GM23338 (cell line): ENCODE results near the gene SLC5A5. TPM values are rescaled to one million over a fixed set of nuclear protein-coding genes. Genes with fewer than 3 reads are reported as not detected.

Source experiments
- ATAC-seq: fragments of 200-7000 bp; cut with Tn5 transposase; 3 replicates; pipeline ENCODE4 v1.9.1; 2020
- DNase-seq: peaks from one replicate; pipeline ENCODE4 v3.0.0-alpha.2; 2015; ENCODE audit warnings: low spot score
- H2AFZ ChIP-seq: fragments of 200-600 bp; sonication (generic); 2 replicates; pipeline ENCODE4 v1.8.0; 2016; ENCODE audit warnings: antibody characterized with exemption, mild to moderate bottlenecking, moderate library complexity
- H3F3A ChIP-seq: fragments of 200-600 bp; sonication (generic); replicated peaks from 2 replicates; pipeline ENCODE4 v1.8.0; 2017; ENCODE audit warnings: antibody characterized with exemption, mixed run types, low read depth
- H3K27ac ChIP-seq: fragments of 200-600 bp; sonication (generic); 2 replicates; pipeline ENCODE4 v1.6.1; 2016; ENCODE audit warnings: low read depth
- H3K27me3 ChIP-seq: fragments of 200-600 bp; sonication (generic); 2 replicates; pipeline ENCODE4 v1.8.0; 2016; ENCODE audit warnings: mild to moderate bottlenecking, mixed run types, moderate library complexity; ENCODE audit not compliant: insufficient read depth
- H3K36me3 ChIP-seq: fragments of 200-600 bp; sonication (generic); 2 replicates; pipeline ENCODE4 v1.8.0; 2016; ENCODE audit warnings: mild to moderate bottlenecking; ENCODE audit not compliant: insufficient read depth
- H3K4me1 ChIP-seq: fragments of 200-600 bp; sonication (generic); 2 replicates; pipeline ENCODE4 v1.8.0; 2016; ENCODE audit warnings: mild to moderate bottlenecking, moderate library complexity; ENCODE audit not compliant: insufficient read depth
- H3K4me2 ChIP-seq: fragments of 200-600 bp; sonication (generic); 2 replicates; pipeline ENCODE4 v1.7.1; 2017; ENCODE audit warnings: mixed run types
- H3K4me3 ChIP-seq: fragments of 200-600 bp; sonication (generic); 2 replicates; pipeline ENCODE4 v1.6.1; 2016; ENCODE audit warnings: mixed run types
- H3K79me2 ChIP-seq: fragments of 200-600 bp; sonication (generic); replicated peaks from 2 replicates; pipeline ENCODE4 v1.8.0; 2017; ENCODE audit warnings: mild to moderate bottlenecking; ENCODE audit not compliant: insufficient read depth
- H3K9me2 ChIP-seq: fragments of 200-600 bp; sonication (generic); 2 replicates; pipeline ENCODE4 v1.8.0; 2017; ENCODE audit not compliant: insufficient read depth
- H4K20me1 ChIP-seq: fragments of 200-600 bp; sonication (generic); replicated peaks from 2 replicates; pipeline ENCODE4 v1.8.0; 2017; ENCODE audit warnings: mild to moderate bottlenecking; ENCODE audit not compliant: insufficient read depth
- H3K27ac Mint-ChIP-seq: 2 replicates; pipeline ENCODE4 v1.8.0; 2020; ENCODE audit warnings: inconsistent platforms, mild to moderate bottlenecking, moderate library complexity, mixed read lengths
- H3K27me3 Mint-ChIP-seq: 3 replicates; pipeline ENCODE4 v1.8.0; 2022; ENCODE audit warnings: low read depth, mild to moderate bottlenecking, moderate library complexity, mixed read lengths, inconsistent platforms; ENCODE audit not compliant: insufficient read depth, poor library complexity
- H3K36me3 Mint-ChIP-seq: 3 replicates; pipeline ENCODE4 v1.8.0; 2021; ENCODE audit warnings: low read depth, mild to moderate bottlenecking, inconsistent platforms, moderate library complexity, mixed read lengths
- H3K4me1 Mint-ChIP-seq: 3 replicates; pipeline ENCODE4 v1.8.0; 2020; ENCODE audit warnings: mild to moderate bottlenecking, inconsistent platforms, mixed read lengths
- H3K4me3 Mint-ChIP-seq: 3 replicates; pipeline ENCODE4 v1.8.0; 2021; ENCODE audit warnings: moderate library complexity, mild to moderate bottlenecking, inconsistent platforms, mixed read lengths
- H3K9me3 Mint-ChIP-seq: 3 replicates; pipeline ENCODE4 v1.8.0; 2020; ENCODE audit warnings: moderate library complexity, mild to moderate bottlenecking, inconsistent platforms, mixed read lengths
- CREB1 ChIP-seq: fragments of 250-450 bp; sonication (Bioruptor Pico); IDR thresholded peaks from 2 replicates; pipeline ENCODE4 v1.5.0; 2020; ENCODE audit warnings: low read depth, mild to moderate bottlenecking, moderate library complexity
- CTCF ChIP-seq, 2 experiments: fragments of 200-600 bp in 1 of 2; sonication (generic) in 1 of 2; conservative IDR thresholded peaks; 2 replicates each; pipeline versions ENCODE4 v1.5.1 to v1.6.1; 2016 to 2017; ENCODE audit warnings: antibody characterized with exemption in 2 of 2, low read depth in 2 of 2, mild to moderate bottlenecking in 2 of 2, moderate library complexity in 1 of 2
- ETS1 ChIP-seq: IDR thresholded peaks from 2 replicates; pipeline ENCODE4 v1.6.1; 2016; ENCODE audit warnings: antibody characterized with exemption
- EZH2 ChIP-seq: fragments of 200-600 bp; sonication (generic); IDR thresholded peaks from one replicate; pipeline ENCODE4 v1.8.0; 2017; ENCODE audit warnings: antibody characterized with exemption, mild to moderate bottlenecking, low read depth; ENCODE audit not compliant: unreplicated experiment
- EZH2phosphoT487 ChIP-seq: fragments of 200-600 bp; sonication (generic); IDR thresholded peaks from one replicate; pipeline ENCODE4 v1.8.1; 2018; ENCODE audit warnings: antibody characterized with exemption; ENCODE audit not compliant: unreplicated experiment
- JUNB ChIP-seq: IDR thresholded peaks from one replicate; pipeline ENCODE4 v1.6.1; 2016; ENCODE audit warnings: antibody characterized with exemption; ENCODE audit not compliant: unreplicated experiment
- NANOG ChIP-seq: IDR thresholded peaks from 2 replicates; pipeline ENCODE4 v1.6.1; 2016; ENCODE audit warnings: antibody characterized with exemption, borderline replicate concordance
- POLR2AphosphoS5 ChIP-seq: IDR thresholded peaks from 2 replicates; pipeline ENCODE4 v1.6.1; 2016; ENCODE audit warnings: antibody characterized with exemption, low read depth
- REST ChIP-seq: IDR thresholded peaks from one replicate; pipeline ENCODE4 v1.6.1; 2018; ENCODE audit warnings: antibody characterized with exemption; ENCODE audit not compliant: unreplicated experiment
- STAT1 ChIP-seq: IDR thresholded peaks from one replicate; pipeline ENCODE4 v1.6.1; 2016; ENCODE audit warnings: antibody characterized with exemption; ENCODE audit not compliant: unreplicated experiment
- ZNF114 ChIP-seq: fragments of 250-450 bp; sonication (Bioruptor Pico); IDR thresholded peaks from 2 replicates; pipeline ENCODE4 v1.5.0; 2020; ENCODE audit warnings: mild to moderate bottlenecking, moderate library complexity
- ZNF331 ChIP-seq: fragments of 250-450 bp; sonication (Bioruptor Pico); IDR thresholded peaks from 2 replicates; pipeline ENCODE4 v1.5.0; 2020; ENCODE audit warnings: low read depth, mild to moderate bottlenecking, moderate library complexity
- ZNF462 ChIP-seq: fragments of 250-450 bp; sonication (Bioruptor Pico); IDR thresholded peaks from 2 replicates; pipeline ENCODE4 v1.5.0; 2020; ENCODE audit warnings: mild to moderate bottlenecking, moderate library complexity
- polyA plus RNA-seq: library from polyadenylated mRNA; unstranded; fragments of >200 nt; fragmentation: Nextera tagmentation; extraction: Ambion mirVana; gene quantifications from 2 replicates; pipeline ENCODE4 v1.2.1, GENCODE V29; 2016
- total RNA-seq: library from RNA; depleted of rRNA; stranded (reverse); fragments of >200 nt; shearing (Covaris generic); gene quantifications from 2 replicates; pipeline ENCODE4 v1.2.3, GENCODE V29; 2014

SLC5A5 gene
- total and polyA plus RNA-seq, 2 experiments from 2014 or later = 1.0 to 2.1 TPM

- Mint-ChIP-seq H3K4me1 (peaks cover 16% of the 10 kb centered on the region), H3K9me3 (no peaks in the 10 kb centered on the region), H3K27ac (no peak overlapping the region), H3K27me3 (peaks cover 17% of the 10 kb centered on the region), H3K36me3 (no peaks in the 10 kb centered on the region; the same call in 2 of the 3 replicates), H3K4me3 (no peak overlapping the region)
- DNase-seq = peak; percentile 74
- ATAC-seq = peak; percentile 2; the same call in 2 of the 3 replicates
- no peak for TF ChIP-seq EZH2phosphoT487
- TF ChIP-seq ZNF462 = no peak
- peak; percentile 22; the same call in 1 of the 2 replicates for TF ChIP-seq CREB1
- TF ChIP-seq ZNF331 (CRISPR knock-in tag) = no peak
- TF ChIP-seq NANOG = no peak
- no peak for TF ChIP-seq ETS1
- TF ChIP-seq EZH2 = no peak
- no peak for TF ChIP-seq ZNF114 (CRISPR knock-in tag)
- TF ChIP-seq STAT1 = no peak
- no peak for TF ChIP-seq REST
- no peak for TF ChIP-seq POLR2AphosphoS5
- no peak for TF ChIP-seq JUNB
- TF ChIP-seq CTCF (conservative IDR thresholded peaks at IDR 0.05; ENCODE audit: low read depth in 2 of 2) = peak; percentile 22 to 37
- Histone ChIP-seq H3K27me3 (0 out of 2 replicates have a peak, but pooled peaks cover 6% of the 10 kb centered on the region), H3K36me3 (no peaks in the 10 kb centered on the region), H4K20me1 (no peaks in the 10 kb centered on the region), H3K79me2 (no peaks in the 10 kb centered on the region), H3K4me1 (peaks cover 8% of the 10 kb centered on the region; the same call in 1 of the 2 replicates), H3K27ac (no peak overlapping the region), H3K9me2 (no peaks in the 10 kb centered on the region), H2AFZ (no peak overlapping the region), H3F3A (peaks cover 8% of the 10 kb centered on the region), H3K4me3 (no peak overlapping the region), H3K4me2 (no peak overlapping the region)
Observed at GRCh38 chr19:17834350-17835181, 37.2 kb upstream of the SLC5A5 start.
